ENCODE data around the gene GABBR2.

DNA sequence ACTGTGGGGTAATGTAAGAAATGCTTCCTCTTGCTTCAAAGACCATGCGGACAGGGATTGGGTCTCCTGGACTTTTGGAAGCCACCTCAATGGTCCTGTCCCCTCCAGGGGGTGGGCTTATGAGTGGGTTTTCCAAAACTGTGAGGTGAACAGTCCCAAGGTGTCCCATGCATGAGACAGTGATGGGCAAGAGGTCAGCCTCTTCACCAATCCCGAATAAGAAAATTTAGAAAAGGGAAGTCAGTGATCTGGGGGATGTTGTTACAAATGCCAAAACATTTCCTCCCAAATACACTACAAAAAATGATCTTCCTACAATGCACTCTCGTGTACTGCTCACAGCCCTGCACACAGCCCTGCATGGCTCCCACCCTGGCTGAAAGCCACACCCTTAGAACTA lies 237.6 kb downstream of the GABBR2 start:
- TF ChIP-seq, protein P1, sequence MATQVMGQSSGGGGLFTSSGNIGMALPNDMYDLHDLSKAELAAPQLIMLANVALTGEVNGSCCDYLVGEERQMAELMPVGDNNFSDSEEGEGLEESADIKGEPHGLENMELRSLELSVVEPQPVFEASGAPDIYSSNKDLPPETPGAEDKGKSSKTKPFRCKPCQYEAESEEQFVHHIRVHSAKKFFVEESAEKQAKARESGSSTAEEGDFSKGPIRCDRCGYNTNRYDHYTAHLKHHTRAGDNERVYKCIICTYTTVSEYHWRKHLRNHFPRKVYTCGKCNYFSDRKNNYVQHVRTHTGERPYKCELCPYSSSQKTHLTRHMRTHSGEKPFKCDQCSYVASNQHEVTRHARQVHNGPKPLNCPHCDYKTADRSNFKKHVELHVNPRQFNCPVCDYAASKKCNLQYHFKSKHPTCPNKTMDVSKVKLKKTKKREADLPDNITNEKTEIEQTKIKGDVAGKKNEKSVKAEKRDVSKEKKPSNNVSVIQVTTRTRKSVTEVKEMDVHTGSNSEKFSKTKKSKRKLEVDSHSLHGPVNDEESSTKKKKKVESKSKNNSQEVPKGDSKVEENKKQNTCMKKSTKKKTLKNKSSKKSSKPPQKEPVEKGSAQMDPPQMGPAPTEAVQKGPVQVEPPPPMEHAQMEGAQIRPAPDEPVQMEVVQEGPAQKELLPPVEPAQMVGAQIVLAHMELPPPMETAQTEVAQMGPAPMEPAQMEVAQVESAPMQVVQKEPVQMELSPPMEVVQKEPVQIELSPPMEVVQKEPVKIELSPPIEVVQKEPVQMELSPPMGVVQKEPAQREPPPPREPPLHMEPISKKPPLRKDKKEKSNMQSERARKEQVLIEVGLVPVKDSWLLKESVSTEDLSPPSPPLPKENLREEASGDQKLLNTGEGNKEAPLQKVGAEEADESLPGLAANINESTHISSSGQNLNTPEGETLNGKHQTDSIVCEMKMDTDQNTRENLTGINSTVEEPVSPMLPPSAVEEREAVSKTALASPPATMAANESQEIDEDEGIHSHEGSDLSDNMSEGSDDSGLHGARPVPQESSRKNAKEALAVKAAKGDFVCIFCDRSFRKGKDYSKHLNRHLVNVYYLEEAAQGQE (IDR thresholded peaks at IDR 0.05; ENCODE audit: low read depth), result no peak
- TF ChIP-seq EP300 (IDR thresholded peaks at IDR 0.05; ENCODE audit: borderline replicate concordance) (no peak), TAF1 (IDR thresholded peaks at IDR 0.05; ENCODE audit: low read depth) (no peak)
